Immature natural killer cell (primary cell): Measurements from ENCODE around the gene MTG1. TPM values are rescaled to one million over a fixed set of nuclear protein-coding genes. Genes with fewer than 3 reads are reported as not detected.
"Not testable (repeated sequence)": the region's sequence is repeated elsewhere in the genome, so short reads cannot be mapped to it uniquely, and the experiment has no call there.

Source experiments
- DNase-seq, 3 donors: peaks; one replicate each; pipeline ENCODE4 v3.0.0; 2022; ENCODE audit warnings: mixed read lengths in 1 of 3
- H3K27ac Mint-ChIP-seq, 6 donors: one replicate each; pipeline ENCODE4 v1.8.0; 2020; ENCODE audit warnings: mixed read lengths in 6 of 6, mild to moderate bottlenecking in 5 of 6, inconsistent platforms in 4 of 6, moderate library complexity in 3 of 6
- H3K27me3 Mint-ChIP-seq, 3 donors: one replicate each; pipeline ENCODE4 v1.8.0; 2020 to 2021; ENCODE audit warnings: low read depth in 3 of 3, mild to moderate bottlenecking in 3 of 3, mixed read lengths in 3 of 3, moderate library complexity in 3 of 3, inconsistent platforms in 1 of 3
- H3K36me3 Mint-ChIP-seq, 3 donors: one replicate each; pipeline ENCODE4 v1.8.0; 2020; ENCODE audit warnings: mixed read lengths in 3 of 3, inconsistent platforms in 2 of 3, mild to moderate bottlenecking in 2 of 3
- H3K4me1 Mint-ChIP-seq, 2 donors: one replicate each; pipeline ENCODE4 v1.8.0; 2020; ENCODE audit warnings: inconsistent platforms in 2 of 2, mild to moderate bottlenecking in 2 of 2, mixed read lengths in 2 of 2, moderate library complexity in 1 of 2
- H3K4me3 Mint-ChIP-seq, 5 donors: one replicate each; pipeline ENCODE4 v1.8.0; 2020; ENCODE audit warnings: mild to moderate bottlenecking in 5 of 5, mixed read lengths in 5 of 5, inconsistent platforms in 3 of 5, moderate library complexity in 3 of 5
- H3K9me3 Mint-ChIP-seq, 6 donors: one replicate each; pipeline ENCODE4 v1.8.0; 2020; ENCODE audit warnings: mild to moderate bottlenecking in 6 of 6, mixed read lengths in 6 of 6, inconsistent platforms in 4 of 6, moderate library complexity in 3 of 6
- polyA plus RNA-seq, 3 donors: library from polyadenylated mRNA; unstranded; fragments of 300-500 nt; fragmentation: Illumina TruSeq; gene quantifications; one replicate each; pipeline ENCODE4 v1.2.3, GENCODE V29; 2021

MTG1 gene
- polyA plus RNA-seq, 3 donors from 2014 or later: 45.5 to 60.3 (median 58.3) TPM

- no peaks in the 10 kb centered on the region for H3K9me3 Mint-ChIP-seq
- peaks cover 14 to 24% (median 16%) of the 10 kb centered on the region in 3 donors for H3K36me3 Mint-ChIP-seq
- H3K27ac Mint-ChIP-seq: no peak overlapping the region
- no peak for DNase-seq
- no peaks in the 10 kb centered on the region for H3K4me1 Mint-ChIP-seq
- no peak overlapping the region for H3K4me3 Mint-ChIP-seq
- peaks cover 0 to 2% (median 2%) of the 10 kb centered on the region in 3 donors for H3K27me3 Mint-ChIP-seq
Observed at GRCh38 chr10:133365461-133366129, 28.4 kb upstream of the MTG1 start.

GRCh38 chr10:133366130-133366478 is 27.9 kb upstream of the MTG1 start:
- no peak for DNase-seq
- peaks cover 0 to 2% (median 2%) of the 10 kb centered on the region in 3 donors for H3K27me3 Mint-ChIP-seq
- H3K4me1 Mint-ChIP-seq: no peaks in the 10 kb centered on the region
- no peak overlapping the region for H3K4me3 Mint-ChIP-seq
- H3K27ac Mint-ChIP-seq: no peak overlapping the region
- H3K9me3 Mint-ChIP-seq: no peaks in the 10 kb centered on the region
- peaks cover 14 to 24% (median 16%) of the 10 kb centered on the region in 3 donors for H3K36me3 Mint-ChIP-seq

- H3K4me1 Mint-ChIP-seq: peaks cover 0 to 2% of the 10 kb centered on the region in 2 donors
- no peaks in the 10 kb centered on the region for H3K9me3 Mint-ChIP-seq
- H3K4me3 Mint-ChIP-seq: no peak overlapping the region
- H3K27ac Mint-ChIP-seq: no peak overlapping the region
- H3K27me3 Mint-ChIP-seq: peaks cover 0 to 2% (median 2%) of the 10 kb centered on the region in 3 donors
- DNase-seq: no peak
- H3K36me3 Mint-ChIP-seq: peaks cover 14 to 20% (median 16%) of the 10 kb centered on the region in 3 donors
Observed at GRCh38 chr10:133366751-133367150, 27.2 kb upstream of the MTG1 start.

- H3K4me1 Mint-ChIP-seq, DNase-seq, H3K4me3 Mint-ChIP-seq: not testable (repeated sequence)
Observed at GRCh38 chr10:133367461-133367860, 26.5 kb upstream of the MTG1 start.

GRCh38 chr10:133368153-133368552 is 25.8 kb upstream of the MTG1 start:
- Mint-ChIP-seq H3K4me3 (no peak overlapping the region), H3K27me3 (peaks cover 0 to 2% (median 2%) of the 10 kb centered on the region in 3 donors), H3K36me3 (peaks cover 10 to 13% (median 10%) of the 10 kb centered on the region in 3 donors), H3K4me1 (peaks cover 0 to 7% of the 10 kb centered on the region in 2 donors), H3K27ac (no peak overlapping the region), H3K9me3 (no peaks in the 10 kb centered on the region)
- DNase-seq: no peak

More at GRCh38 chr10:133367461-133367860, 26.5 kb upstream of the MTG1 start:
- not testable (repeated sequence) for H3K27me3 Mint-ChIP-seq, H3K9me3 Mint-ChIP-seq
- peak overlapping the region in 1 of 6 donors; percentile 40 for H3K27ac Mint-ChIP-seq
- peaks cover 10 to 13% (median 10%) of the 10 kb centered on the region in 3 donors for H3K36me3 Mint-ChIP-seq

- H3K27ac Mint-ChIP-seq: no peak overlapping the region
- DNase-seq: no peak
- no peaks in the 10 kb centered on the region for H3K9me3 Mint-ChIP-seq
- peak overlapping the region in 4 of 5 donors; percentile 18 to 58 (median 36) for H3K4me3 Mint-ChIP-seq
- H3K27me3 Mint-ChIP-seq: peaks cover 0 to 2% (median 0%) of the 10 kb centered on the region in 3 donors
- peaks cover 4 to 10% (median 10%) of the 10 kb centered on the region in 3 donors for H3K36me3 Mint-ChIP-seq
- H3K4me1 Mint-ChIP-seq: peaks cover 7 to 10% of the 10 kb centered on the region in 2 donors
Observed at GRCh38 chr10:133370030-133370786, 23.7 kb upstream of the MTG1 start.

- peaks cover 4 to 10% (median 10%) of the 10 kb centered on the region in 3 donors for H3K36me3 Mint-ChIP-seq
- H3K4me3 Mint-ChIP-seq: peak overlapping the region in 3 of 5 donors; percentile 71 to 80 (median 80)
- H3K27ac Mint-ChIP-seq: no peak overlapping the region
- peaks cover 0 to 3% (median 0%) of the 10 kb centered on the region in 3 donors for H3K27me3 Mint-ChIP-seq
- peaks cover 7 to 13% of the 10 kb centered on the region in 2 donors for H3K4me1 Mint-ChIP-seq
- DNase-seq: no peak
- H3K9me3 Mint-ChIP-seq: no peaks in the 10 kb centered on the region
Observed at GRCh38 chr10:133372507-133372906, 21.4 kb upstream of the MTG1 start.

- peak within 1 kb of the TSS; percentile 6 to 87 (median 81) for H3K27ac Mint-ChIP-seq
- peaks cover 4 to 5% (median 4%) of the 10 kb centered on the region in 3 donors for H3K36me3 Mint-ChIP-seq
- peaks cover 7 to 14% of the 10 kb centered on the region in 2 donors for H3K4me1 Mint-ChIP-seq
- H3K4me3 Mint-ChIP-seq: peak within 1 kb of the TSS; percentile 78 to 89 (median 86)
- no peaks in the 10 kb centered on the region for H3K9me3 Mint-ChIP-seq
- DNase-seq: peak; percentile 93 to 94 (median 93)
- H3K27me3 Mint-ChIP-seq: peaks cover 0 to 3% (median 0%) of the 10 kb centered on the region in 3 donors
Observed at GRCh38 chr10:133373174-133374090, 20.5 kb upstream of the MTG1 start, which contains the start of gene ECHS1. Gene ECHS1, minus strand, starts transcription at chr10:133373354. Its CDS starts 21 bp downstream, at chr10:133373333.

GRCh38 chr10:133375357-133376115 is 18.4 kb upstream of the MTG1 start:
- H3K9me3 Mint-ChIP-seq: no peaks in the 10 kb centered on the region
- H3K4me1 Mint-ChIP-seq: peaks cover 7 to 16% of the 10 kb centered on the region in 2 donors
- peak overlapping the region; percentile 0 to 69 (median 47) for H3K4me3 Mint-ChIP-seq
- H3K27me3 Mint-ChIP-seq: peaks cover 0 to 2% (median 0%) of the 10 kb centered on the region in 3 donors
- H3K27ac Mint-ChIP-seq: no peak overlapping the region
- DNase-seq: no peak
- H3K36me3 Mint-ChIP-seq: no peaks in the 10 kb centered on the region

GRCh38 chr10:133376183-133376582 is 17.8 kb upstream of the MTG1 start:
- H3K27me3 Mint-ChIP-seq, DNase-seq, H3K36me3 Mint-ChIP-seq, H3K9me3 Mint-ChIP-seq, H3K27ac Mint-ChIP-seq: not testable (repeated sequence)
- H3K4me1 Mint-ChIP-seq: peaks cover 7 to 16% of the 10 kb centered on the region in 2 donors
- H3K4me3 Mint-ChIP-seq: peak overlapping the region; percentile 46 to 75 (median 49)

GRCh38 chr10:133377025-133377817 is 16.7 kb upstream of the MTG1 start:
- H3K4me3 Mint-ChIP-seq: peak overlapping the region in 4 of 5 donors; percentile 36 to 89 (median 48)
- no peaks in the 10 kb centered on the region for H3K9me3 Mint-ChIP-seq
- peaks cover 0 to 2% (median 0%) of the 10 kb centered on the region in 3 donors for H3K27me3 Mint-ChIP-seq
- H3K27ac Mint-ChIP-seq: no peak overlapping the region
- no peaks in the 10 kb centered on the region for H3K36me3 Mint-ChIP-seq
- no peak for DNase-seq
- H3K4me1 Mint-ChIP-seq: peaks cover 13% of the 10 kb centered on the region in 2 donors

GRCh38 chr10:133377818-133378250 is 16.1 kb upstream of the MTG1 start:
- Mint-ChIP-seq H3K9me3 (no peaks in the 10 kb centered on the region), H3K27ac (peak overlapping the region in 1 of 6 donors; percentile 16), H3K27me3 (peaks cover 0 to 2% (median 0%) of the 10 kb centered on the region in 3 donors), H3K4me1 (peaks cover 13% of the 10 kb centered on the region in 2 donors), H3K4me3 (peak overlapping the region; percentile 79 to 89 (median 83)), H3K36me3 (no peaks in the 10 kb centered on the region)
- DNase-seq: no peak
